ENCODE measurements around the gene SLC43A3. TPM values are rescaled to one million over a fixed set of nuclear protein-coding genes. Genes with fewer than 3 reads are reported as not detected.

Gene SLC43A3
- total and polyA plus RNA-seq, 9 of the 15 experiments (the other 6 are each of a cell fraction or from before 2014, with no cell fraction given) = 63.7 to 281 (median 139) TPM

GRCh38 chr11:57424792-57425564 is 1.9 kb downstream of the SLC43A3 start (continued):
- peak in 1 of 2 experiments; percentile 68 for TF ChIP-seq E2F6 (IDR thresholded peaks at IDR 0.05; ENCODE audit: borderline replicate concordance in 1 of 2, extremely low read depth in 1 of 2, insufficient read depth in 1 of 2, insufficient read length in 1 of 2, low read depth in 1 of 2, low read length in 1 of 2, poor library complexity in 1 of 2, severe bottlenecking in 1 of 2)
- no peak for TF ChIP-seq ZNF512 (tag; IDR thresholded peaks at IDR 0.05)
- no peak for TF ChIP-seq SREBF2 (CRISPR knock-in tag; IDR thresholded peaks at IDR 0.05)
- no peak for TF ChIP-seq GTF2A2 (tag; IDR thresholded peaks at IDR 0.05)
- TF ChIP-seq NCOA6 (IDR thresholded peaks at IDR 0.05) = no peak
- TF ChIP-seq ZNF830 (CRISPR knock-in tag; IDR thresholded peaks at IDR 0.05) = no peak
- no peak for TF ChIP-seq CBX1 (IDR thresholded peaks at IDR 0.05; ENCODE audit: low read depth)
- peak; percentile 87 for TF ChIP-seq L3MBTL2 (IDR thresholded peaks at IDR 0.05)
- TF ChIP-seq MAFF (IDR thresholded peaks at IDR 0.05; ENCODE audit: low read length) = no peak
- no peak for TF ChIP-seq HEY1 (CRISPR knock-in tag; IDR thresholded peaks at IDR 0.05; ENCODE audit: borderline replicate concordance)
- no peak for TF ChIP-seq THRAP3 (IDR thresholded peaks at IDR 0.05; ENCODE audit: borderline replicate concordance)
- no peak for TF ChIP-seq U2AF1 (optimal IDR thresholded peaks at IDR 0.05; ENCODE audit: low read depth, low read length)
- TF ChIP-seq POLR3A (IDR thresholded peaks at IDR 0.05; ENCODE audit: borderline replicate concordance, extremely low read depth, insufficient read depth, insufficient read length) = no peak
- TF ChIP-seq SETDB1 (IDR thresholded peaks at IDR 0.05; ENCODE audit: low read length) = no peak
- TF ChIP-seq ETV1 (tag; conservative IDR thresholded peaks at IDR 0.05; ENCODE audit: low read depth) = peak; percentile 81
- peak; percentile 94 for TF ChIP-seq ZKSCAN1 (IDR thresholded peaks at IDR 0.05; ENCODE audit: low read depth, low read length)
- TF ChIP-seq ZNF134 (CRISPR knock-in tag; conservative IDR thresholded peaks at IDR 0.05) = no peak
- no peak for TF ChIP-seq ELK3 (CRISPR knock-in tag; IDR thresholded peaks at IDR 0.05)
- no peak for TF ChIP-seq SRSF9 (IDR thresholded peaks at IDR 0.05; ENCODE audit: borderline replicate concordance, low read depth, low read length)
- peak; percentile 84 for TF ChIP-seq HES1 (IDR thresholded peaks at IDR 0.05; ENCODE audit: low read depth)
- TF ChIP-seq TCF3 (CRISPR knock-in tag; IDR thresholded peaks at IDR 0.05) = peak; percentile 99
- no peak for TF ChIP-seq PCBP1 (IDR thresholded peaks at IDR 0.05; ENCODE audit: low read depth, low read length, poor library complexity, severe bottlenecking)
- no peak for TF ChIP-seq HNRNPH1 (optimal IDR thresholded peaks at IDR 0.05; ENCODE audit: low read depth, low read length)
- TF ChIP-seq TAL1 (IDR thresholded peaks at IDR 0.05) = peak; percentile 96

Data from K562 (cell line).